Measurements from ENCODE around the gene TMEM63A.

Gene TMEM63A

DNA sequence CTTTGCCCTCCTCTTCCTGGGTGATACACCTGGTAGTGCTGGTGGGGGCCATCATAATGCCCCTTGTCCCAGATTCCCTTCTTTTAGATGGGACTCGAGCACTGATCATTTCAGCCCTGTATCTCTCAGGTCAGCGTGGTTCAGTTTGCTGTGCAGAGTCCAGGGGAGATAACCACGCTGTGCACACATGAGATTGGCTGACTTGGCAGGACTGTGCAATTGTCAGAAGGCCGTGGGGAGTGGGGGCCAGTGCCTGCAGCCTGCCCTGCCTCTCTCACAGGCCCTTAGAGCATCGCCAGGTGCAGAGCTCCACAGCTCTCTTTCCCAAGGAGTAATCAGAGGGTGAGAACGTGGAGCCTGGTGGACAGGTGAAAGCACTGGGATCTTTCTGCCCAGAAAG is 57.1 kb downstream of the TMEM63A start:
- Histone ChIP-seq H3K79me1 (ENCODE audit: low read length) (peaks cover 29% of the 10 kb centered on the region), H3K36me3 (ENCODE audit: control insufficient read depth, insufficient read depth, low read length) (no peaks in the 10 kb centered on the region), H3K4me3 (ENCODE audit: low read length) (no peak overlapping the region), H3K27ac (ENCODE audit: low read depth, low read length) (no peak overlapping the region), H3K9ac (ENCODE audit: low read length) (no peak overlapping the region), H3K23ac (ENCODE audit: low read length) (no peak overlapping the region), H4K5ac (ENCODE audit: low read length) (no peak overlapping the region), H2BK15ac (replicated peaks; ENCODE audit: low read depth) (no peak overlapping the region), H3K4me1 (ENCODE audit: control insufficient read depth, low read depth, low read length) (peaks cover 4% of the 10 kb centered on the region), H2AK5ac (ENCODE audit: low read length) (no peak overlapping the region), H2BK5ac (ENCODE audit: low read length) (no peak overlapping the region), H3K27me3 (ENCODE audit: insufficient read depth, low read length, poor library complexity) (no peaks in the 10 kb centered on the region), H2BK120ac (ENCODE audit: low read depth, low read length) (no peak overlapping the region), H3K4me2 (ENCODE audit: low read length) (no peak overlapping the region), H4K8ac (ENCODE audit: low read depth, low read length) (no peak overlapping the region), H3K18ac (ENCODE audit: low read length) (no peak overlapping the region), H3K79me2 (ENCODE audit: control insufficient read depth, insufficient read depth, low read length) (peaks cover 20% of the 10 kb centered on the region), H3K4ac (ENCODE audit: low read depth, low read length) (no peak overlapping the region), H3K56ac (ENCODE audit: low read length) (no peak overlapping the region)
- DNase-seq, result no peak
- WGBS (ENCODE audit: extremely low coverage, insufficient coverage, low lambda C conversion rate), result no CpG with 5 or more reads among the region's 6 CpGs

- Histone ChIP-seq H3K4me1 (ENCODE audit: control insufficient read depth, low read depth, low read length) (peaks cover 4% of the 10 kb centered on the region), H3K23ac (ENCODE audit: low read length) (no peak overlapping the region), H4K5ac (ENCODE audit: low read length) (no peak overlapping the region), H3K18ac (ENCODE audit: low read length) (no peak overlapping the region), H3K27ac (ENCODE audit: low read depth, low read length) (no peak overlapping the region), H2BK120ac (ENCODE audit: low read depth, low read length) (no peak overlapping the region), H3K27me3 (ENCODE audit: insufficient read depth, low read length, poor library complexity) (no peaks in the 10 kb centered on the region), H3K36me3 (ENCODE audit: control insufficient read depth, insufficient read depth, low read length) (no peaks in the 10 kb centered on the region), H3K4ac (ENCODE audit: low read depth, low read length) (no peak overlapping the region), H4K8ac (ENCODE audit: low read depth, low read length) (no peak overlapping the region), H3K4me3 (ENCODE audit: low read length) (no peak overlapping the region), H2BK5ac (ENCODE audit: low read length) (no peak overlapping the region), H3K56ac (ENCODE audit: low read length) (no peak overlapping the region), H3K4me2 (ENCODE audit: low read length) (no peak overlapping the region), H3K9ac (ENCODE audit: low read length) (no peak overlapping the region), H2BK15ac (replicated peaks; ENCODE audit: low read depth) (no peak overlapping the region), H3K79me1 (ENCODE audit: low read length) (peaks cover 31% of the 10 kb centered on the region), H2AK5ac (ENCODE audit: low read length) (no peak overlapping the region), H3K79me2 (ENCODE audit: control insufficient read depth, insufficient read depth, low read length) (peaks cover 24% of the 10 kb centered on the region)
- no peak for DNase-seq
- WGBS (ENCODE audit: extremely low coverage, insufficient coverage, low lambda C conversion rate), result no CpG with 5 or more reads among the region's 12 CpGs
Measured at GRCh38 chr1:225824533-225824941, 57.6 kb downstream of the TMEM63A start.

DNA sequence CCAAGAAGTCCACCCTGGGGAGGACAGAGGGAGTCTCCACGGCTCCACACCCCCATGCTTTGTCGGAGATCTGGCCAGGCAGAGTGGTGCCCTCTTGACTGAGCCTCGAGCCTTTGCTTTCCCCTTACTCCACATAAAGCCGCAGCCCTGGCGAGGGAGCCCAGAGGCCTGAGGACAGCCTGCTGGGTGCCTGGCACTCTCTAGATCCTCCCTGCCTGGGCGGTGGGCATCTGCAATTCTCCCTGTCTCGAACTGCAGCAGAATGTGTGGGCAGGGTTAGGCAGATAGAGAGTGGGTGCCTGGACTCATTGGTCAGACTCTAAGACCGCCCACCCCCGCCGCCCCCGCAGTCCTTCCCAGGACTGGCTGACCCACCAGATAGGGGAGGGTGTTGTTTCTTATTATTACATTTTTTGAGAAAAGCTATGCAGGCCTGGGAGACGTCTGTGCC is 58.3 kb downstream of the TMEM63A start:
- Histone ChIP-seq H3K79me1 (ENCODE audit: low read length) (peaks cover 31% of the 10 kb centered on the region), H4K8ac (ENCODE audit: low read depth, low read length) (no peak overlapping the region), H3K79me2 (ENCODE audit: control insufficient read depth, insufficient read depth, low read length) (peaks cover 27% of the 10 kb centered on the region), H3K4ac (ENCODE audit: low read depth, low read length) (no peak overlapping the region), H3K27me3 (ENCODE audit: insufficient read depth, low read length, poor library complexity) (no peaks in the 10 kb centered on the region), H3K4me1 (ENCODE audit: control insufficient read depth, low read depth, low read length) (peaks cover 4% of the 10 kb centered on the region), H3K23ac (ENCODE audit: low read length) (no peak overlapping the region), H3K18ac (ENCODE audit: low read length) (no peak overlapping the region), H3K4me3 (ENCODE audit: low read length) (no peak overlapping the region), H3K36me3 (ENCODE audit: control insufficient read depth, insufficient read depth, low read length) (no peaks in the 10 kb centered on the region), H2BK120ac (ENCODE audit: low read depth, low read length) (no peak overlapping the region), H3K27ac (ENCODE audit: low read depth, low read length) (no peak overlapping the region), H2BK5ac (ENCODE audit: low read length) (no peak overlapping the region), H3K9ac (ENCODE audit: low read length) (no peak overlapping the region), H2AK5ac (ENCODE audit: low read length) (no peak overlapping the region), H3K4me2 (ENCODE audit: low read length) (no peak overlapping the region), H4K5ac (ENCODE audit: low read length) (no peak overlapping the region), H2BK15ac (replicated peaks; ENCODE audit: low read depth) (no peak overlapping the region), H3K56ac (ENCODE audit: low read length) (no peak overlapping the region)
- WGBS (ENCODE audit: extremely low coverage, insufficient coverage, low lambda C conversion rate), result no CpG with 5 or more reads among the region's 12 CpGs
- DNase-seq, result no peak

- H3K4me3 ChIP-seq (ENCODE audit: low read length), result no peak overlapping the region
- no peak overlapping the region for H3K23ac ChIP-seq (ENCODE audit: low read length)
- no peak overlapping the region for H3K4me2 ChIP-seq (ENCODE audit: low read length)
- H3K27ac ChIP-seq (ENCODE audit: low read depth, low read length), result no peak overlapping the region
- no peak overlapping the region for H3K56ac ChIP-seq (ENCODE audit: low read length)
- no peak overlapping the region for H2BK120ac ChIP-seq (ENCODE audit: low read depth, low read length)
- no peak for DNase-seq
- H3K18ac ChIP-seq (ENCODE audit: low read length), result no peak overlapping the region
- H3K79me2 ChIP-seq (ENCODE audit: control insufficient read depth, insufficient read depth, low read length), result peaks cover 32% of the 10 kb centered on the region
- H3K79me1 ChIP-seq (ENCODE audit: low read length), result peaks cover 34% of the 10 kb centered on the region
- no CpG with 5 or more reads among the region's 12 CpGs for WGBS (ENCODE audit: extremely low coverage, insufficient coverage, low lambda C conversion rate)
- H3K36me3 ChIP-seq (ENCODE audit: control insufficient read depth, insufficient read depth, low read length), result no peaks in the 10 kb centered on the region
- H3K9ac ChIP-seq (ENCODE audit: low read length), result no peak overlapping the region
- H3K27me3 ChIP-seq (ENCODE audit: insufficient read depth, low read length, poor library complexity), result no peaks in the 10 kb centered on the region
- H4K5ac ChIP-seq (ENCODE audit: low read length), result no peak overlapping the region
- H2BK5ac ChIP-seq (ENCODE audit: low read length), result no peak overlapping the region
- no peak overlapping the region for H3K4ac ChIP-seq (ENCODE audit: low read depth, low read length)
- H4K8ac ChIP-seq (ENCODE audit: low read depth, low read length), result no peak overlapping the region
- H2AK5ac ChIP-seq (ENCODE audit: low read length), result no peak overlapping the region
- H2BK15ac ChIP-seq (replicated peaks; ENCODE audit: low read depth), result no peak overlapping the region
- H3K4me1 ChIP-seq (ENCODE audit: control insufficient read depth, low read depth, low read length), result peaks cover 9% of the 10 kb centered on the region
Measured at GRCh38 chr1:225822655-225823403, 59.4 kb downstream of the TMEM63A start.

GRCh38 chr1:225820522-225821120 is 61.6 kb downstream of the TMEM63A start:
- Histone ChIP-seq H3K36me3 (ENCODE audit: control insufficient read depth, insufficient read depth, low read length) (no peaks in the 10 kb centered on the region), H3K79me1 (ENCODE audit: low read length) (peaks cover 39% of the 10 kb centered on the region), H3K27ac (ENCODE audit: low read depth, low read length) (no peak overlapping the region), H3K4me3 (ENCODE audit: low read length) (no peak overlapping the region), H2BK5ac (ENCODE audit: low read length) (no peak overlapping the region), H4K5ac (ENCODE audit: low read length) (no peak overlapping the region), H3K56ac (ENCODE audit: low read length) (no peak overlapping the region), H3K4me1 (ENCODE audit: control insufficient read depth, low read depth, low read length) (peaks cover 24% of the 10 kb centered on the region), H3K4me2 (ENCODE audit: low read length) (no peak overlapping the region), H2AK5ac (ENCODE audit: low read length) (no peak overlapping the region), H4K8ac (ENCODE audit: low read depth, low read length) (no peak overlapping the region), H3K4ac (ENCODE audit: low read depth, low read length) (no peak overlapping the region), H2BK15ac (replicated peaks; ENCODE audit: low read depth) (no peak overlapping the region), H2BK120ac (ENCODE audit: low read depth, low read length) (no peak overlapping the region), H3K18ac (ENCODE audit: low read length) (no peak overlapping the region), H3K27me3 (ENCODE audit: insufficient read depth, low read length, poor library complexity) (no peaks in the 10 kb centered on the region), H3K23ac (ENCODE audit: low read length) (no peak overlapping the region), H3K9ac (ENCODE audit: low read length) (no peak overlapping the region), H3K79me2 (ENCODE audit: control insufficient read depth, insufficient read depth, low read length) (peaks cover 43% of the 10 kb centered on the region)
- DNase-seq, result no peak
- 100% methylated on average over 1 of the region's 5 CpGs for WGBS (ENCODE audit: extremely low coverage, insufficient coverage, low lambda C conversion rate)

All from mesendoderm (in vitro differentiated cells).